ENCODE results near the gene AKAP6. TPM values are rescaled to one million over a fixed set of nuclear protein-coding genes. Genes with fewer than 3 reads are reported as not detected.

Gene AKAP6
- total and polyA plus RNA-seq, 2 of the 8 experiments (the other 6 are each of a cell fraction or from before 2014, with no cell fraction given): 0.09 to 0.89 TPM

DNA sequence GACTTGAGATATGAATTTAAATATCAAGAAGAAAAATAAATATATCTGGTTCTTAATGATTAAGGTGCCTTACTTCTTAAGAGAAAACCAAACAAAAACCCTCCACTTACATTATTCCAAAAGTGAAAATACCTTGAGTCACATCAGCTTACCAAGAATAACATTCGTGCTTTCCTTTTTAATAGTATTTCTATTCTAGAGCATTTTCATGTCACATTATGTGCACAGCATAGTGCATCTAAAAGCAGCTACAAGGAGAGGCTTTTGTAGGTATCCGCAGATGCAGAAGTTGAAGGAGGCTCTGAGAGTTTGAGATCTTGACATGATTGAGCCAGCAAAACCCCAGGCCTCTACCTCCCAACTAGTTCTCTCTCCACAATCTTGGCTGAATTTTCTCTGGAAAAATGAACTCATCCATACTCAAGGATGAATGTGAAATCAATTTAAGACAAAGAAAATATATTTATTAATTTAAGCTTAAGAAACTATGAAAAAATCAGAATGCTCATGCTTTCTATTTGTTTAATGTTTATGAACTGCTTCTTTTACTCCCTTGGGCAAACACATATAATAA is 275.0 kb downstream of the AKAP6 start (continued):
- TF ChIP-seq SIN3A (conservative IDR thresholded peaks at IDR 0.05 in 1 of 2, IDR thresholded peaks at IDR 0.05 in 1 of 2; ENCODE audit: low read depth in 1 of 2, low read length in 2 of 2): no peak
